PC-9 (cell line): ENCODE results near the gene CBLL1.

Experiments used
- EZH2 ChIP-seq: fragments of 200-600 bp; sonication (generic); IDR thresholded peaks from 2 replicates; pipeline ENCODE4 v1.8.0; 2017; ENCODE audit warnings: antibody characterized with exemption, low read depth
- TF ChIP-seq, protein P1 (sequence below): fragments of 200-600 bp; sonication (generic); conservative IDR thresholded peaks from 2 replicates; pipeline ENCODE4 v1.6.1; 2017; ENCODE audit warnings: mixed run types, antibody characterized with exemption, mild to moderate bottlenecking, moderate library complexity

- TF ChIP-seq, protein P1, sequence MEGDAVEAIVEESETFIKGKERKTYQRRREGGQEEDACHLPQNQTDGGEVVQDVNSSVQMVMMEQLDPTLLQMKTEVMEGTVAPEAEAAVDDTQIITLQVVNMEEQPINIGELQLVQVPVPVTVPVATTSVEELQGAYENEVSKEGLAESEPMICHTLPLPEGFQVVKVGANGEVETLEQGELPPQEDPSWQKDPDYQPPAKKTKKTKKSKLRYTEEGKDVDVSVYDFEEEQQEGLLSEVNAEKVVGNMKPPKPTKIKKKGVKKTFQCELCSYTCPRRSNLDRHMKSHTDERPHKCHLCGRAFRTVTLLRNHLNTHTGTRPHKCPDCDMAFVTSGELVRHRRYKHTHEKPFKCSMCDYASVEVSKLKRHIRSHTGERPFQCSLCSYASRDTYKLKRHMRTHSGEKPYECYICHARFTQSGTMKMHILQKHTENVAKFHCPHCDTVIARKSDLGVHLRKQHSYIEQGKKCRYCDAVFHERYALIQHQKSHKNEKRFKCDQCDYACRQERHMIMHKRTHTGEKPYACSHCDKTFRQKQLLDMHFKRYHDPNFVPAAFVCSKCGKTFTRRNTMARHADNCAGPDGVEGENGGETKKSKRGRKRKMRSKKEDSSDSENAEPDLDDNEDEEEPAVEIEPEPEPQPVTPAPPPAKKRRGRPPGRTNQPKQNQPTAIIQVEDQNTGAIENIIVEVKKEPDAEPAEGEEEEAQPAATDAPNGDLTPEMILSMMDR, result no peak
- no peak for TF ChIP-seq EZH2
Observed at GRCh38 chr7:107799647-107800264, 55.8 kb downstream of the CBLL1 start.
